Dedifferentiated amniotic fluid mesenchymal stem cell (primary cell): ENCODE data around the gene TAMALIN.

Source experiments
- DNase-seq: peaks from one replicate; pipeline ENCODE4 v3.0.0-alpha.2; 2016; ENCODE audit errors: extremely low spot score

The TAMALIN gene

GRCh38 chr12:51984657-51985056 lies 22.1 kb upstream of the TAMALIN start:
- DNase-seq: no peak

- no peak for DNase-seq
Measured at GRCh38 chr12:51985154-51985835, 21.5 kb upstream of the TAMALIN start.

- DNase-seq: no peak
Measured at GRCh38 chr12:51986834-51987233, 19.9 kb upstream of the TAMALIN start.

- no peak for DNase-seq
Measured at GRCh38 chr12:51992246-51992645, 14.5 kb upstream of the TAMALIN start.

GRCh38 chr12:51994539-51994820 lies 12.3 kb upstream of the TAMALIN start:
- DNase-seq: no peak

GRCh38 chr12:51994959-51995358 lies 11.8 kb upstream of the TAMALIN start:
- peak; percentile 60 for DNase-seq

- no peak for DNase-seq
Measured at GRCh38 chr12:51997136-51997535, 9.6 kb upstream of the TAMALIN start.

GRCh38 chr12:52003016-52003550 lies 3.7 kb upstream of the TAMALIN start:
- no peak for DNase-seq

GRCh38 chr12:52003591-52003990 lies 3.2 kb upstream of the TAMALIN start:
- DNase-seq: no peak

- peak; percentile 42 for DNase-seq
Measured at GRCh38 chr12:52004042-52004648, 2.6 kb upstream of the TAMALIN start.

- no peak for DNase-seq
Measured at GRCh38 chr12:52005218-52005902, 1.4 kb upstream of the TAMALIN start.

GRCh38 chr12:52005903-52006703 lies 643 bp upstream of the TAMALIN start:
- no peak for DNase-seq

GRCh38 chr12:52007158-52007921 lies 594 bp downstream of the TAMALIN start:
- no peak for DNase-seq

- DNase-seq: no peak
Measured at GRCh38 chr12:52007982-52008510, 1.3 kb downstream of the TAMALIN start.

GRCh38 chr12:52009081-52009751 lies 2.5 kb downstream of the TAMALIN start:
- DNase-seq: no peak

- peak; percentile 49 for DNase-seq
Measured at GRCh38 chr12:52010152-52010622, 3.4 kb downstream of the TAMALIN start.

- no peak for DNase-seq
Measured at GRCh38 chr12:52010692-52011601, 4.2 kb downstream of the TAMALIN start.

GRCh38 chr12:52011602-52012214 lies 5.0 kb downstream of the TAMALIN start:
- no peak for DNase-seq
